ENCODE data around the gene GTPBP10.

The GTPBP10 gene

DNA sequence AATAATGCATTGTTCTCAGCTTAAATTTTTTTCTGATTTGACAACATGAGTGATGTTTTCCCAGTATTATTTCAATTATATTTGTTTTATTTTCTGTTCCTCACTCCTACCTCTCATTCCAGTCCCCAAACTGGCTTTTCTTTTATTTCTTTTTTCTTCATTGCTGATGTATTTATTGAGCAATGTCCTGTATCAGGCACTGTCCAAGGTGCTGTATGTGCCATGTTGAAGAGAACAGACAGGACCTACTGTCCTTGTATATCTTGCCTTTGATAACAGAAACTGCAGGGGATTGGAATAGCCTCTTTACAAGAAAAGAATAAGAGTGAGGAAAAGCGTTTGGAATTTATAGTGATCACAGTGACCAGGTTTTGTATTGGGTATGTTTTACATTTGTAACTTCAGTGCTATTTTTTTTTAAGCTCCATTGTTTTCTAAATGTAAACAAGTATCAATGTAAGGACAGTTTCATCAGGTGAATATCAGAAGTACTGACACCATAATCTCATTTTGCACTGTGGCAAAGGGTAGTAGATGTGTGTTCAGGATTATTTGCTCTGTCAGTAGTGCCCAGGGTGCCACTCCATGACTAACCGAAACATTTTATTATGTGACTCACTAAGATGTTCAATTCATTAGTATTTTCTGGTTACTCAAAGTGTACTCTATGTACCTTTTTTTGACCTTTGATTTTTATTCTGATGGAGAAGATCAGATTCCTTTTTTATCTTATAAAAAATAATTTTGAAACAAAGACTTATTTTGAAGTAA, 41.1 kb downstream of the GTPBP10 start:
- TF ChIP-seq SPI1 (IDR thresholded peaks at IDR 0.05; ENCODE audit: borderline replicate concordance, low read depth), result no peak
- TF ChIP-seq CTCF (IDR thresholded peaks at IDR 0.05; ENCODE audit: insufficient read depth, low read length), result no peak
- TF ChIP-seq POLR2AphosphoS5 (IDR thresholded peaks at IDR 0.05; ENCODE audit: low read depth), result no peak
- TF ChIP-seq GABPA (IDR thresholded peaks at IDR 0.05; ENCODE audit: low read depth), result no peak
- peak; percentile 91 for TF ChIP-seq REST (IDR thresholded peaks at IDR 0.05; ENCODE audit: insufficient replicate concordance, low read depth)
- no peak for DNase-seq (ENCODE audit: low read depth in 1 of 2, low spot score in 1 of 2)
- Histone ChIP-seq H3K27ac (replicated peaks) (no peak overlapping the region), H3K4me3 (replicated peaks; ENCODE audit: insufficient read depth, low read length) (no peak overlapping the region), H3K27me3 (ENCODE audit: insufficient read depth, poor library complexity, severe bottlenecking) (no peaks in the 10 kb centered on the region)

- TF ChIP-seq CTCF (IDR thresholded peaks at IDR 0.05; ENCODE audit: insufficient read depth, low read length) (no peak), SPI1 (IDR thresholded peaks at IDR 0.05; ENCODE audit: borderline replicate concordance, low read depth) (no peak), POLR2AphosphoS5 (IDR thresholded peaks at IDR 0.05; ENCODE audit: low read depth) (no peak), REST (IDR thresholded peaks at IDR 0.05; ENCODE audit: insufficient replicate concordance, low read depth) (no peak), GABPA (IDR thresholded peaks at IDR 0.05; ENCODE audit: low read depth) (no peak)
- Histone ChIP-seq H3K27me3 (ENCODE audit: insufficient read depth, poor library complexity, severe bottlenecking) (no peaks in the 10 kb centered on the region), H3K4me3 (replicated peaks; ENCODE audit: insufficient read depth, low read length) (no peak overlapping the region), H3K27ac (replicated peaks) (peak overlapping the region; percentile 26)
- no peak for DNase-seq (ENCODE audit: low read depth in 1 of 2, low spot score in 1 of 2)
These were observed 44.4 kb downstream of the GTPBP10 start for GRCh38 chr7:90390926-90391325.

DNA sequence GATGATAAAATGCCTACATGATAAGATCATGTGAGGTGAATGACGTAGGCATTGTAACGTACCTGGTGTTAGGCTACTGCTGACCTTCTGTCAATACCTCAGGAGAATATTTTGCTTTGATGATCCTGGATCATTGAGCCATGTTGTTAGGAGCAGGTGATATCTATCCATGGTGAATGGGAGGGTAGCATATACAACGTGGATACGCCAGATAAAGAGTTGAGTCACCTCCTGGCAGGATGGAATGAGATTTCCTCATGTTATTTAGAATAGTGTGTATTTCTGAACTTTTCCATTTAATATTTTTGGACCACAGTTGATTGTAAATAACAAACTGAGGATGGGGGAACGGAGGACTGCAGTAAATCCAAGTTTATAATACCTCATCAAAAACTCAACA, 45.0 kb downstream of the GTPBP10 start:
- Histone ChIP-seq H3K27ac (replicated peaks) (no peak overlapping the region), H3K4me3 (replicated peaks; ENCODE audit: insufficient read depth, low read length) (no peak overlapping the region), H3K27me3 (ENCODE audit: insufficient read depth, poor library complexity, severe bottlenecking) (no peaks in the 10 kb centered on the region)
- TF ChIP-seq REST (IDR thresholded peaks at IDR 0.05; ENCODE audit: insufficient replicate concordance, low read depth) (no peak), GABPA (IDR thresholded peaks at IDR 0.05; ENCODE audit: low read depth) (no peak), CTCF (IDR thresholded peaks at IDR 0.05; ENCODE audit: insufficient read depth, low read length) (no peak), POLR2AphosphoS5 (IDR thresholded peaks at IDR 0.05; ENCODE audit: low read depth) (no peak), SPI1 (IDR thresholded peaks at IDR 0.05; ENCODE audit: borderline replicate concordance, low read depth) (no peak)
- DNase-seq (ENCODE audit: low read depth in 1 of 2, low spot score in 1 of 2), result no peak
